CD4-positive, alpha-beta T cell treated with Interleukin-17A for 4 hours (primary cell): Measurements from ENCODE around the gene SLC35F4.
"Not testable (repeated sequence)": the region's sequence is repeated elsewhere in the genome, so short reads cannot be mapped to it uniquely, and the experiment has no call there.

Source experiments
- DNase-seq: peaks from one replicate; pipeline ENCODE4 v3.0.0-alpha.2; 2020; ENCODE audit warnings: mixed read lengths

SLC35F4 gene

DNA sequence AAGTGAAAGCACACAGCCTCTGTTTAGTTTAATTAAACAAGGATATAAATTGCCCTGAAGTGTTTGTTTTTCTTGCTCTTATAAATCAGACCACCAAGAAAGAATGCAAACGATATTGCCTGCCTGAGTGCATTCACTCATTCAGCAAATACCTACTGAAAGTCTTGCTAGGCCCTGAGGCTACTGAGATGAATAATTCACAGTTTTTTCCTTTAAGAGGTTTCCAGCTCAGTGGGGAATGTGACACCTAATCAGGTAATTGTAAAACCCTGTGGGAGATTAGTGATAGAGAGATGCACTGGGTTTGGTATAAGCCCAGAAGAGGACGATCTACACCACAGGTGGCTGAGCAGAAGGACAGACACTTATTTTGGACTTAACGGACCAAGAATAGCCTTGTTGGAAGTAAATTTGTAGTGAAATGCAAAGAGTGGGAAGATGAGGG, 151.4 kb downstream of the SLC35F4 start:
- DNase-seq, result no peak

DNA sequence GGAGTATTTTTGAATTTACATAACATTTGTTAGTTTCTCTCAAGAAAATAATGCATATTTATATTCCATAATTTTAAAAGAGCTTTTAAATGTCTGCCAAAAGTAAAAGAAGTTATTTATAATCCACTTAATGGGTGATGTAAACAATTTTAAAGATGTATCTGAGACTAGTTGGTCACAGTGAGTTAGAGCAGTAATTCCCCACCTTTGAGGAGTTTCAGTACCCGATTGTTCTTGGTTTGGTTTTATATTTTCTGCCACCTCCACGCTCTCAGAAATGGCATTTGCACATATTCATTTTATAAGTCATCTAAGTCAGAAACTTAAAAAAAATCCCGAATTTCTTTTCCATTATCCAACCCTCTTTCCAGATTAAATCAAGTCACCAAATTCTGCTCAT, 153.2 kb downstream of the SLC35F4 start:
- DNase-seq, result no peak

DNA sequence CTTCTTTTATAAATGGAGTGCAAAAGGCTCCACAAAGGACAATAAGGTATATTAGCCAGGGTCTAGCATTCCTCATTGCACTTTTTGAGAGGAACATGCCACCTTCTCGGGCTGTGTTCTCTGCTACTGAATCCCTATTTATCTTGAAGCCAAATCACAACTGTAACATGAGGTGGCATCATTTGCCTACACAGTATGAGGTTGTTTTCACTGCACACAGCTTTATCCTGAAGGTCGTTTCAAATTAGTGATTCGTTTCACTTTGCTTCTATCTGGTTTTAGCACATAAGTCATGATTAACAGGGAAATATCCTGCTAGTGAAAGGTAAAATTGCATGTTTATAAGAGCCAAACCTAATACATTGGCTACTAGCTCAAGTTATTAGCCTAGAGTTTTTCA, 153.8 kb downstream of the SLC35F4 start:
- no peak for DNase-seq

DNA sequence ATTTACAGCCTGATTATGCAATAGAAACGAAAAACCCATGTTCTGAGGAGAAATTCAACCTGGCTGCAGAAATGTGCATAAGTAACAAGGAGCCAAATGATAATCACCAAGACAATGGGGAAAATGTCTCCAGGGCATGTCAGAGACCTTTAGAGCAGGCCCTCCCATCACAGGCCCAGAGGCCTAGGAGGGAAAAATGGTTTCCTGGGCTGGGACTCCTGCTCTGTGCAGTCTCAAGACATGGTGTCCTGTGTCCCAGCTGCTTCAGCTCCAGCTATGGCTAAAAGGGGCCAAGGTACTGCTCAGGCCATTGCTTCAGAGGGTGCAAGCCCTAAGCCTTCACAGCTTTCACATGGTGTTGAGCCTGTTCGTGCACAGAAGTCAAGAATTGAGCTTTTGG, 156.0 kb downstream of the SLC35F4 start:
- no peak for DNase-seq

DNA sequence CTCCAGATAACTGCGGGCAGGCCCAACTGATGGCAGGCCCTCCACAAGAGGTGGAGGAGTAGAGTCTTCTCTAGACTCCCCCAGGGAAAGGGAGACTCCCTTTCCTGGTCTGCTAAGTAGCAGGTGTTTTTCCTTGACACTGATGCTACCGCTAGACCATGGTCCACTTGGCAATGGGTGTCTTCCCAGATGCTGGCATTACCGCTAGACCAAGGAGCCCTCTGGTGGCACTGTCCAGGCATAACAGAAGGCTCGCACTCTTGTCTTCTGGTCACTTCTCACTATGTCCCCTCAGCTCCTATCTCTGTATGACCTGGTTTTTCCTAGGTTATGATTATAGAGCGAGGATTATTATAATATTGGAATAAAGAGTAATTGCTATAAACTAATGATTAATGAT, 156.8 kb downstream of the SLC35F4 start:
- not testable (repeated sequence) for DNase-seq

DNA sequence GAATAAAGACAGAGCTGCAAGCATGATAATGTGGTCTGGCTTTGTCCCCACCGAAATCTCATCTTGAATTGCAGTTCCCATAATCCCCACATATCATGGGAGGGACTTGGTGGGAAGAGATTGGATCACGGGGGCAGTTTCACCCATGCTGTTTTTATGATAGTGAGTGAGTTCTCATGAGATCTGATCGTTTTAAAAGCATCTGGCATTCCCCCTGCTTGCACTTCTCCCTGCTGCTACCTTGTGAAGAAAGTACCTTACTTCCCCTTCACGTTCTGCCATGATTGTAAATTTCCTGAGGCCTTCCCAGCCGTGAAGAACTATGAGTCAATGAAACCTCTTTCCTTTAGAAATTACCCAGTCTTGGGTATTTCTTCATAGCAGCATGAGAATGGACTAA, 158.7 kb downstream of the SLC35F4 start:
- no peak for DNase-seq

DNA sequence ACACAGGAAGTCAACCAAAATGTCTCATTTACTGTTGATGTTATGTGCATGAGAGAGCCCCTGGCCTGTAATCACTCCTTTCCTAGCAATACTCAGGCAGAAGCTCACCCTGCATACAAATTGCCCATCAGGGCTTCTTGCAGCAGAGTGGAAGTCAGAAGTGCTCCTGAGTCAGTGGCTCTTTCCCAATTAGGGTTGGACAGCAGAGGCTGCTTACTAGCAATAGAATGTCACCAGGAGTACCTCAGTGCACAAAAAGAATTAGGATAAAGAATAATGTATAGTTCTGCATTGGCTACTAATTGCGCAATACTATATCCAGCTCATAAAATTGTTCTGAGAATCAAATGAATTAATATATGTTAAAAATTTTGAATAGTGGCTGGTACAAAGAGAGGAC, 161.1 kb downstream of the SLC35F4 start:
- DNase-seq, result no peak

DNA sequence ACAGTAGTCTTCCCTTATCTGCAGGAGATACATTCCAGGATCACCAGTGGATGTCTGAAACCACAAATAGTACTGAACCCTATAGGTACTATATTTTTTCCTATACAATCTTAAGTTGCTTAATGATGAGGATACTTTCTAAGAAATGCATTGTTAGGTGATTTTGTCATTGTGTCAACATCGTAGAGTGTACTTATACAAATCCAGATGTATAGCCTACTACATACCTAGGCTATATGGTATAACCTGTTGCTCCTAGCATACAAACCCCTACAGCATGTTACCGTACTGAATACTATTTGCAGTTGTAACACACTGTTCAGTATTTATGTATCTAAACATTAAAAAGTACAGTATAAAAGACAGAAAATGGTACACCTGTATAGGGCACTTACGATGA, 165.9 kb downstream of the SLC35F4 start:
- DNase-seq, result no peak

DNA sequence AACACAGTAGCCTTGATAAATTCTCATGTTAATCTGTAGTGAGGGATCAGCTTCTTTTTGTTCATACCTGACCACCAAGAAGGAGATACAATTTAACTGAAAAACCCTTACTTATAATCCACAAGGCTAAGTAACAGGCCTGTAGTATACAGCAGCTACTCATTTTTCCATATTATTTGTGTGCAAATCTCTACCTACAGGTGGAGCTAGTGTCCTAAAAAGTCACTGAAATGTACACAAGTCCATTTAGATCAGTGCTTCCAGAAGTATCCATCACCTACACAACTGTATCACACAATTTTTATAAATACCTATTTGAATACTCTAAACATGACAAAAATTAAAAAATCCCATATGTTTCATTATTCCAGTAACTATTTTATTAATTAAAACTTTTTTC, 173.2 kb downstream of the SLC35F4 start:
- no peak for DNase-seq

DNA sequence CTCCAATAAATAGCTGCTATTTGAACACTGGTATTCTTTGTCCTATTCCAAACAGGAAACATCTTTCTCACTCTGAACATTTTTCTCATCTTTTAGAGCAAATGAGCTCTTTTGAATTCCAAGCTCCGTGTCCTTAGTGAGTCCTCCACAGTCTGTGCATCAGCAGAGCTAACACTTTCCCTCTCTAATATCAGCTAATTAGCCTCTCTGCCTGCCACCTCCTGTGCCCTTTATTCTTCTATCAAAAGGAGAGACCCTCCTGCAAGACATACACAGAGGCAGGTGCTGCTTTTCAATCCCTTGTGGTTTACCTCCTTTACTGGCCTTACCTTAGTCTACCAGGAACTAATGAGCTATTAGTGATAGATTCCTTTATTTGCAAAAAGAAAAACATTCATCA, 178.5 kb downstream of the SLC35F4 start:
- no peak for DNase-seq

DNA sequence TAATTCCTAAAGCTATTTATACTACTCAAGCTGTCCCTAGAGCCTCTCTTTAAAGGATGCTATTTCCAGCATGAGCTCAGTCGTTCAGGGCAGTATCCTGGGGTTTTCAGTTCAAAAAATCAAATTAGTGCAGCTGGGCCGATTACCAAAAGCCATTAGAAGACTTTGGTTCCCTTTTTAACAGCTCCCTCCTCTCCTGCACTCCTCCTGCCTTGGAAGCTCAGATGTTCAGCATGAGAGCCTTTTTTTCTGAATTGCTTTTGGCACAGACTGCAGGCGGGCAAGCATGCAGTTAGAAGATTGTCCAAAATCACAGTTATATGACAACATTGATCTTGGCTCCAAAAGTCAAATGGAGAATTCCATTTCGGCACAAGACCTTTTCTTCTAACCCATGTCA, 179.6 kb downstream of the SLC35F4 start:
- DNase-seq, result no peak

DNA sequence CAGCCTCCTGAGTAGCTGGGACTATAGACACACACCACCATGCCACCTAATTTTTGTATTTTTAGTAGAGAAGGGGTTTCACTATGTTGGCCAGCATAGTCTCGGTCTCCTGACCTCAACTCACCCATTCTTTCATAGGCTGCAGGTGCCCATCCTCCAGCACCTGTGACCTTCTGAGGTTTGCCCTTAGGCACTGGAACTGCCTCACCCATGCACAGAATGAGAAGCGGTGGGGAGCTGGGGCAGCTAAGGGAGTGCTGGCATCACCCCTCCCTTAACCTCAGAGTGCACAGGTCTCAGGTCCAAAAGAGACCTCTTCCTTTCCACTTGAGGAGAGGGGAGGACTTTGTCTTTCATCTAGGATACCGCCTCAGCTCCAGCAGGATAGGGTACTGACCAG, 194.9 kb downstream of the SLC35F4 start:
- no peak for DNase-seq

DNA sequence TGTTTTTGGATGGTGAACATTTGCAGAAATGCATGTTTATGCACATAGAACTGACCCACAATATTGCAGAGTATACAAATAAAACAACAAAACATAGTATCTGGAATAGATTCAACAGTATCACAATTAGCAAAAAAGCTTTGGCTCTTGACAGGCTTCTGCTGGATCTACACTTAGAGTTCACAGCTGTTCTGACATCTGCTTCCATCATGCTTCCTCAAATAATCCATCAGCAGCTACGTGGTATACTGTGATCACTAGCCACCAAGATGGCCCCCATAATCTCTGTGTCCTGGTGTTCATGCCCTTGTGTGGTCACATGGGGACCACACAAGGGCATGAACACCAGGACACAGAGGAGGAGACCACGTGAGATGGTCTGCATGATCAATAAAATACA, 205.7 kb downstream of the SLC35F4 start:
- no peak for DNase-seq

DNA sequence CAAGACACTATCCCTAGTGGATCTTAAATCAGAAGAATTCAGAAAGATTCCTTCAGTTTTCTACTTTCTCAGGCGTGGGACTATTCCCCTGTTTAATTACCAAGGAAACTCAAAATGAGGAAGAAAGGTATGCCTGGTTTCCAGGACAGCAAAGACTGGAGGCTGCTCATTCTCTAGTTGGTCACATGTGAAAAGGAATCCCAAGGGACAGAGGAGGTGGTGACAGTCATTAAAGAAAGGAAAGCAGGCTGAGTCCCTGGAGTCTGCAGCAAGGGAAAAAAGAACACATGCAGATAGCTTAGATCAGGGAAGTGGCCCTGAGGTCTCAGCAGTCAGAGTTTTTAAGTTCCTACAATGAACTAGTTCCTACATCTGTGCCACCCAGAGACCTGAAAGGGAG, 206.8 kb downstream of the SLC35F4 start:
- DNase-seq, result no peak

DNA sequence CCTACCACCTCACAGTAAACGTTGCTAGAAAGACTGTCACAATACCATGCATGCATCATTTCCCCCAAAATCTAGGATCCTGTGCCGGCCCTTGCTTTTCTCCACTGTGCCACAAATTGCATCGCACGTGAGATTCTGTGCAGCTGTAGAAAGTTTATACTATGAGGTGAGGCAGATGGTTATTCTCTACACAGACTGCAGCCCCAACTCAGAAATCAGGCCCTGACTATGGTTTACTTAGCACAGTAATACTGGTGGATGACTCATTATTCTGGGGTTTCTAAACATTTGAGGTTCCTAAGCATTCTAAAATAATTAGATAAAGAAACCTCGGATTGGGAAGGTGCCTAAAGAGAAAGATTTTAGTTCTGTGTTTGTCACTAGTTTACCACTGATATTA, 208.4 kb downstream of the SLC35F4 start:
- no peak for DNase-seq

DNA sequence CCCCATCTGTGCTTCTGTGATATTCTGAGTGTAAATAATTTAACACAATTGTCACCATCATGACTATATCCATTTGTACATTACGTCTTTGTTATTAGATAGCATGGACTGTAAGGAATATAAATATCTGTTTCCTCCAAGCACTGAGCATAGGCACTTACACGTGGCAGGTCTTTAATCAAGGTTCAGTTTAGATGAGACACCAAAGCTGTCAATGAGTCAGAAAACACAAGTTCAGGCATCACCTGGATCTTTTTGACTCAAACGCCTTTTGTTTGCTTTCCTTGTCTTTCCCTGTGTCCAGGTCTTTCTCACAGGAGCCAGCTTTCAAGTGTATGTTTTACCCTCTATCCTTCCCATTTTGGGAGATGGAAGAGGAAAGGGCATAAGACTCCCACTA, 209.0 kb downstream of the SLC35F4 start:
- DNase-seq, result no peak

DNA sequence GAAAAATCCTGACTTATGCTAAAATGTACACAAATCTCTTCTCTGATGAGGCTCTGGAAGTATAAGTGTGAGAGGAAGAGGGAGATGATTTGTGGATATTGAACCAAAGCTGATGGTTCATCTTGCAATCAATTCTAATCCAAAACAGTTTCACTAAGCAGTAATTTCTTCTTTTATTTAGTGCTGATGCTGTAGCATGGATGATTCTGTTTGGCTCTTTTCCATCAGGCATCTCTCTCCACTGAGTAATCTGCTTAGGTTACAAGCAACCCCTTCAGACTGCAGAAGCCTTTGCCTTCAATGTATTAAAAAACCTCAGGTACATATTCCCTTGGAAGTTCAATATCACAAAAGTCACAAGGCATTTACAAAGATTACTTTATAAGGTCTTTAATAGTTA, 213.1 kb downstream of the SLC35F4 start:
- no peak for DNase-seq

DNA sequence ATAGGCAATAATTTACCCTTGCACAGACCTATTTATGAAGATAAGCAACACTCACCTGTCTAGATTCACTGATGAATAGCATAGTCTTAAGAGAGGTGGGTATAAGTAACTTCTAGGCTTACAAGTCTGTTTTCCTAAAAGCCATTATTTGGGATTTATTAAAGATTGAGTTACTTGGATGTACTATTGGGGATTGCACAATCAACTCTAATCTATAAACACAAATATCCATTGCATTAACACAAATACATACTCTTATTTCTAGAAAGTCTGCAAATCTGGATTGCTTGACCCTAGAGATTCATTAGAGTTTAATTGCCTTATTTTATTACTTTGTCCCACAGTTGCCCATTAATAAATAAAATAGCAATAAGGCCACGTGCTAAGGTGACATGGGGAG, 224.1 kb downstream of the SLC35F4 start:
- DNase-seq, result no peak

DNA sequence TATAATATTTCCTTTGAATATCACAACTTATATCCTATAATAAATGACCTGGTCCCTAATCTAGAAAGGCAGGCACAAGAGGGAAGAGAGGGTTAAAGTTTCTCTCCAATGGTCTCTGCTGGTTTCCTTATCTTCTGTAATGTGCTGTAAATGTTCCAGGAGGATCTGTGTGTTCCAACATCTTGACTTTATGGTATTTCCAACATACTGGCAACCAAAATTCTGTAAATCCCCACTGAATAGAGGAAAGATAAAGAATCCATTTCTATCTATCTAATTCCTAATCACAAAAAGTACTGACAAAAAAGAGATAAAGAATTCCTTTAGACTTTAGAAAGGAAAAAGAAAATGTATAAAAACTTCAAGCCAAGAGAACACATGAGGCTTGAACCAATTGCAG, 225.9 kb downstream of the SLC35F4 start:
- no peak for DNase-seq

DNA sequence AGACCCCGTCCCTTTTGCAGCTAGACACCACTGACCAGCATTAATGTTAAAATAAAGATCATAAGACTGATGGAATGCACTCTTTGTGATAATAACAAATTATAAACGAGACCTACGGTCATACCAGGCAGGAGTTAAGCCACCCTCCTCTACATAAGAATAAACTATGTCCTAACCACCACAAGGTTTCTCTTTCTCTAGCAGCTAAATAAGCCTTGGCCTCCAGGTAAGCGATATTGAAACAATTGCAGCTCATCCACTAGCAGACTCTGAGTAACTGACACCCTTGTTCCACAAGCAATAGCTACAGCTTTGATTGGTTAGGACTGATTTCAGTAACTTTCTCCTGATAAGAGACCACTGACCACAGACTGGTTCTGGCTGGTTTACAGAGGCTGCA, 228.0 kb downstream of the SLC35F4 start:
- no peak for DNase-seq

DNA sequence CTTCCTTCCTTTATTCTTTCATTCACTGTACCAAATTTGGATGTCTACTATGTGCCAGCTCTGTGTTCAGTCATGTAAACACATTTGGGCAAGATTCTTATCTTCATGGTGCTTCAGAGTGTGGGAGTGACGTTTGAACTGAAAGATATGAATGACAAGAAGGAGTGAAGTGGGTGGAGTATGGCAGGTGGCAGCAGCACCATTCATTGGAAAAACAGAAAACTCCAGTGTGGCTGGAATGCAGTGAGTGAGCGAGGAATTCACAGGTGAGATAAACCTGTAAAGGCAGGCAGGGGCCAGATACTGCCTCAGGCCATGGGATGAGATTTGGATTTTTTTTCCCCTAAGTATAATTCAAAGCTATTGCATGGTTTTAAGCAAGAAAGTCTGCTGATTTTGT, 231.6 kb downstream of the SLC35F4 start:
- no peak for DNase-seq

DNA sequence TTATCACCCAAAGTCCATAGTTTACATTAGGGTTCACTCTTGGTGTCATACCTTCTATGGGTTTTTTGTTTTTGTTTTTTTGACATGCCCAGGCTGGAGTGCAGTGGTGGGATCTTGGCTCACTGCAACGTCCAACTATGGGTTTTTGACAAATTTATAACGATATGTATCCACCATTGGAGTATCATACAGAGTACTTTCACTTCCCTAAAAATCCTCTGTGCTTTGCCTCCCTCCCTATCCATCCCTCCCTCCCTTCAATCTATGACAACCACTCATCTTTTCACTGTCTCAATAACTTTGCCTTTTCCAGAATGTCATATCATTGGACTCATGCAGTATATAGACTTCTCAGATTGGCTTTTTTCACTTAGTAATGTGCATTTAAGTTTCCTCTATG, 233.2 kb downstream of the SLC35F4 start:
- DNase-seq, result no peak

DNA sequence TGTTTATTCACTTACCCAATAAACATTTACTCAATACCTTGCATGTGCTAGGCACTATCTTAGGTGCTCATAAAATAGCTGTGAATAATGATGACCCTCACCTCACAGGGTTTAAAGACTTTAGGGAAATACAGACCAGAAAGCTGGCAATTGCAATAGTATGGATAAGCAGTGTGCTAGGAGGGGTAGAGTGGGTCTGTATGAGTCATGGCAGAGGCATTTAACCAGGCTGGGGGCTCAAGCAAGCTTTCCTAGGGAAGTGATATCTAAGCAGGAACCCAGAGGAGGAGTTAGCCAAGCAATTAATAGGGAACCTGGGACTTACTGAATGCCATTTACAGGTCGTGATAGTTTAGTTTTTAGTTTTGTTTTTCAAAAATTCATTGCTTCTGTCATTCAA, 248.4 kb downstream of the SLC35F4 start:
- no peak for DNase-seq

DNA sequence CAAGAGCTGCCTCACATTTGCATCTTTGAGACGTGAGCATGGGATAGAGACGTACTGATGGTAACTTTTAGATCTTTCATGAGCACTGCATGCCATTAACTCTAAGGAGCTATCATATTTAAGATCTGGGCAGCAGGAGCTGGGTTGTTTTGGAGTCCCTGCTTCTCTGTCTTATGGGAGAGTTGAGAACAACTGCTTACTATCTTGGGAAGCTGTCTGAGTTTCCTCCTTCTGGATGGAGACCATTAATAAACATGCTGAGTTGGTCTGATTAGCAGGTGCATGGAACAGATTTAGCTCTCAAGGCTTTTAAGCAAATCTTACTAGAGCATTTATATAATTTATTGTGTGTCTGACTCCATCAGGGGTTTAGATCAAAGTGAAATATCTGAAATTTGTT, 252.9 kb downstream of the SLC35F4 start:
- no peak for DNase-seq

DNA sequence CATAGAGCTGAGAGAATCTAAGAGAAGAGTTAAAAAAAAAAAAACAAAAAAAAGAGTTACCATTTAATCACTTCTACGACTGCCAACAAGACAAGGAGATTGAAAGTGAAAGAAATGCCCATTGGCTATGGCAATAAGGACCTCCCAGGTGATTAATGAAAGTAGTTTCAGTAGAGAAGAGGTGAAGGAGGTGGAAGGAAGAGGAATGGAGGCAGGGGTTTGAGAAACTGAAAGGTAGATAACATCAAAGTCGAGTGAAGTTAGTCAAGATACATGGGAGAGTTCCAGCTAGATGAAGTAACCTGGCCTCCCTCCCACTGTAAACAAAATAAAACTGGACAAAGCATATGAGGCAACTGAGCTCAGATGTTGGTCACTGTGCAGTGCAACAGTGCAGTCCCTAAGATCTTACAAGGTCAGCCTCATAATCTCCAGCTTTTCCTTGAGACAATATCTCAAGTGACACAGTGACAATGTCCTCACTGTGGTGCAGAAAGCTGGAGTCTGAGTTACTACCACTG, 254.3 kb downstream of the SLC35F4 start:
- DNase-seq, result no peak

DNA sequence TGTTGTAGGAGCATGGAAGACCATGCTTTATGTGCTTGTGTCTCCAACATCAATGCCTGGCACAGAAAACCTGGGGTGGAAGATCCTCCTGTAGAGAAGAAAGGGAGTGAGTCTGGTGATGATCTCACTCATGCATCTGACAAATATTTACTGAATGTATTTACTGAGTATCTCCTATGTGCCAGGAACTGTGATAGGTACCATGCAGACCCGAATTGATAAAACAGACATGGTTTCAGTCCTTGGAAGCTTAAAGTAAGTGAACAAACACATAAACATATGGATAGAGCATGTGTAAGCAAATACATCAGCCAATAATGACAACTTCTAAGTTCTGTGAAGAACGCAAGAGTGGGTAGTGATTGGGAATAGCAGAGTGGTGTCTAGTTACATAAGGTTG, 255.3 kb downstream of the SLC35F4 start:
- DNase-seq, result no peak
